Smooth muscle cell (in vitro differentiated cells): ENCODE data around the gene UGT1A10. TPM values are rescaled to one million over a fixed set of nuclear protein-coding genes. Genes with fewer than 3 reads are reported as not detected.

Source experiments
- DNase-seq: peaks from one replicate; lab custom pipeline; 2025; ENCODE audit not compliant: unreplicated experiment; lab: John Stamatoyannopoulos, UW
- H2AFZ ChIP-seq: fragments of 200-600 bp; sonication (generic); 2 replicates; pipeline ENCODE4 v1.6.0; 2016; ENCODE audit warnings: antibody characterized with exemption, low read depth, mild to moderate bottlenecking
- H3F3A ChIP-seq: fragments of 200-600 bp; sonication (generic); 2 replicates; pipeline ENCODE4 v1.6.0; 2017; ENCODE audit warnings: antibody characterized with exemption, low read depth
- H3K27ac ChIP-seq: fragments of 200-600 bp; sonication (generic); 2 replicates; pipeline ENCODE4 v1.5.1; 2016; ENCODE audit warnings: low read depth, mild to moderate bottlenecking
- H3K27me3 ChIP-seq: fragments of 200-600 bp; sonication (generic); 2 replicates; pipeline ENCODE4 v1.6.1; 2016; ENCODE audit warnings: low read depth, mild to moderate bottlenecking
- H3K36me3 ChIP-seq: fragments of 200-600 bp; sonication (generic); 2 replicates; pipeline ENCODE4 v1.5.1; 2016; ENCODE audit warnings: low read depth
- H3K4me1 ChIP-seq: fragments of 200-600 bp; sonication (generic); 2 replicates; pipeline ENCODE4 v1.5.1; 2016; ENCODE audit warnings: low read depth
- H3K4me2 ChIP-seq: fragments of 200-600 bp; sonication (generic); 2 replicates; pipeline ENCODE4 v1.6.0; 2016; ENCODE audit warnings: mild to moderate bottlenecking
- H3K4me3 ChIP-seq: fragments of 200-600 bp; sonication (generic); 2 replicates; pipeline ENCODE4 v1.5.1; 2016; ENCODE audit warnings: mild to moderate bottlenecking
- H3K79me2 ChIP-seq: fragments of 200-600 bp; sonication (generic); 2 replicates; pipeline ENCODE4 v1.6.0; 2016; ENCODE audit warnings: low read depth, mild to moderate bottlenecking
- H3K9ac ChIP-seq: fragments of 200-600 bp; sonication (generic); 2 replicates; pipeline ENCODE4 v1.6.0; 2016; ENCODE audit warnings: low read depth
- H3K9me3 ChIP-seq: fragments of 200-600 bp; sonication (generic); replicated peaks from 2 replicates; pipeline ENCODE4 v1.5.1; 2016; ENCODE audit warnings: low read depth
- H4K20me1 ChIP-seq: fragments of 200-600 bp; sonication (generic); 2 replicates; pipeline ENCODE4 v1.6.0; 2016; ENCODE audit warnings: low read depth
- CTCF ChIP-seq: fragments of 200-600 bp; sonication (generic); IDR thresholded peaks from 2 replicates; pipeline ENCODE4 v1.5.1; 2017; ENCODE audit warnings: borderline replicate concordance, mild to moderate bottlenecking, antibody characterized with exemption; ENCODE audit not compliant: insufficient read depth, poor library complexity, severe bottlenecking
- WGBS: methylation state at CpG from one replicate; pipeline ENCODE4 v1.1.7; 2016; ENCODE audit warnings: low lambda C conversion rate; 5-methylcytosine and 5-hydroxymethylcytosine counted together
- polyA plus RNA-seq: library from polyadenylated mRNA; unstranded; fragments of >200 nt; fragmentation: Nextera tagmentation; extraction: Ambion mirVana; gene quantifications from 2 replicates; pipeline ENCODE4 v1.2.1, GENCODE V29; 2016
- total RNA-seq: library from RNA; depleted of rRNA; stranded (reverse); fragments of >200 nt; gene quantifications from 2 replicates; pipeline ENCODE4 v1.2.3, GENCODE V29; 2014

The UGT1A10 gene
- total and polyA plus RNA-seq, 2 experiments from 2014 or later = not detected

GRCh38 chr2:233684640-233685039 lies 48.4 kb downstream of the UGT1A10 start:
- no peak for DNase-seq

GRCh38 chr2:233686928-233687327 lies 50.7 kb downstream of the UGT1A10 start:
- Histone ChIP-seq H3K36me3 (no peaks in the 10 kb centered on the region), H3K4me1 (no peaks in the 10 kb centered on the region), H3F3A (no peaks in the 10 kb centered on the region), H3K79me2 (no peaks in the 10 kb centered on the region), H3K27me3 (no peaks in the 10 kb centered on the region), H3K27ac (no peak overlapping the region), H3K4me3 (no peak overlapping the region), H4K20me1 (no peaks in the 10 kb centered on the region), H3K9me3 (no peaks in the 10 kb centered on the region), H3K4me2 (no peak overlapping the region), H3K9ac (no peak overlapping the region), H2AFZ (no peak overlapping the region)
- no peak for TF ChIP-seq CTCF
- no peak for DNase-seq
- WGBS = 93% methylated on average over 5 of the region's 5 CpGs

More at GRCh38 chr2:233684640-233685039, 48.4 kb downstream of the UGT1A10 start:
- Histone ChIP-seq H4K20me1 (no peaks in the 10 kb centered on the region), H3K4me3 (no peak overlapping the region), H3K4me2 (no peak overlapping the region), H3K9me3 (no peaks in the 10 kb centered on the region), H3K27ac (no peak overlapping the region), H3K4me1 (no peaks in the 10 kb centered on the region), H3F3A (no peaks in the 10 kb centered on the region), H3K79me2 (no peaks in the 10 kb centered on the region), H3K27me3 (no peaks in the 10 kb centered on the region), H2AFZ (no peak overlapping the region), H3K9ac (no peak overlapping the region), H3K36me3 (no peaks in the 10 kb centered on the region)
- no peak for TF ChIP-seq CTCF
- WGBS = 90% methylated on average over 1 of the region's 1 CpG

- H3K79me2 ChIP-seq = no peaks in the 10 kb centered on the region
- TF ChIP-seq CTCF = no peak
- H2AFZ ChIP-seq = no peak overlapping the region
- no peak overlapping the region for H3K4me3 ChIP-seq
- H3K4me2 ChIP-seq = no peak overlapping the region
- no peak overlapping the region for H3K27ac ChIP-seq
- no peak for DNase-seq
- H3K9ac ChIP-seq = no peak overlapping the region
- 84% methylated on average over 5 of the region's 5 CpGs for WGBS
- H3K27me3 ChIP-seq = no peaks in the 10 kb centered on the region
- no peaks in the 10 kb centered on the region for H3F3A ChIP-seq
- H4K20me1 ChIP-seq = no peaks in the 10 kb centered on the region
- H3K4me1 ChIP-seq = no peaks in the 10 kb centered on the region
- no peaks in the 10 kb centered on the region for H3K36me3 ChIP-seq
- H3K9me3 ChIP-seq = no peaks in the 10 kb centered on the region
Observed at GRCh38 chr2:233688341-233688740, 52.1 kb downstream of the UGT1A10 start.

- Histone ChIP-seq H3F3A (no peaks in the 10 kb centered on the region), H3K4me2 (no peak overlapping the region), H3K9me3 (no peaks in the 10 kb centered on the region), H3K9ac (no peak overlapping the region), H3K4me1 (no peaks in the 10 kb centered on the region), H4K20me1 (no peaks in the 10 kb centered on the region), H3K79me2 (no peaks in the 10 kb centered on the region), H3K27me3 (no peaks in the 10 kb centered on the region), H3K4me3 (no peak overlapping the region), H2AFZ (no peak overlapping the region), H3K27ac (no peak overlapping the region), H3K36me3 (no peaks in the 10 kb centered on the region)
- no peak for DNase-seq
- no peak for TF ChIP-seq CTCF
Observed at GRCh38 chr2:233689031-233689430, 52.8 kb downstream of the UGT1A10 start.
